ENCODE results near the gene SPTB.
A peak's percentile ranks its signal among the peaks of the same experiment; 100 is the strongest.

Gene SPTB

GRCh38 chr14:64784006-64784405, 95.7 kb downstream of the SPTB start:
- no peak for DNase-seq

GRCh38 chr14:64782196-64782595, 97.5 kb downstream of the SPTB start:
- DNase-seq, result no peak

- no peak for DNase-seq
Observed at GRCh38 chr14:64779472-64779871, 100.2 kb downstream of the SPTB start.

GRCh38 chr14:64778104-64778754, 101.5 kb downstream of the SPTB start:
- DNase-seq, result no peak

GRCh38 chr14:64777461-64777860, 102.2 kb downstream of the SPTB start:
- DNase-seq, result no peak

GRCh38 chr14:64775081-64775777, 104.5 kb downstream of the SPTB start:
- DNase-seq, result peak; percentile 55

- no peak for DNase-seq
Observed at GRCh38 chr14:64774272-64774671, 105.4 kb downstream of the SPTB start.

- no peak for DNase-seq
Observed at GRCh38 chr14:64773577-64773976, 106.1 kb downstream of the SPTB start.

- no peak for DNase-seq
Observed at GRCh38 chr14:64773046-64773445, 106.7 kb downstream of the SPTB start.

GRCh38 chr14:64772397-64772950, 107.2 kb downstream of the SPTB start:
- DNase-seq, result no peak

GRCh38 chr14:64771161-64771560, 108.5 kb downstream of the SPTB start:
- DNase-seq, result no peak

GRCh38 chr14:64770751-64771150, 109.0 kb downstream of the SPTB start:
- DNase-seq, result no peak

- no peak for DNase-seq
Observed at GRCh38 chr14:64769096-64770020, 110.3 kb downstream of the SPTB start.

GRCh38 chr14:64768401-64769095, 111.2 kb downstream of the SPTB start:
- no peak for DNase-seq

GRCh38 chr14:64767215-64767964, 112.3 kb downstream of the SPTB start:
- no peak for DNase-seq

- DNase-seq, result no peak
Observed at GRCh38 chr14:64766430-64767151, 113.1 kb downstream of the SPTB start.

GRCh38 chr14:64765740-64766302, 113.9 kb downstream of the SPTB start:
- no peak for DNase-seq

- DNase-seq, result peak; percentile 68
Observed at GRCh38 chr14:64764641-64765520, 114.8 kb downstream of the SPTB start.

- no peak for DNase-seq
Observed at GRCh38 chr14:64763801-64764621, 115.7 kb downstream of the SPTB start.

All from hematopoietic multipotent progenitor cell treated with erythropoietin and hydrocortisone succinate and interleukin-3 and kit ligand, for 8 days (in vitro differentiated cells).